H1 (cell line): Measurements from ENCODE around the gene ANAPC7. TPM values are rescaled to one million over a fixed set of nuclear protein-coding genes. Genes with fewer than 3 reads are reported as not detected.

Experiments used
- CTCF ChIA-PET: fragments of 300-600 bp; sonication (Branson Sonifier 250); formaldehyde crosslinking; loops from one replicate; lab custom pipeline; 2021; ENCODE audit not compliant: partially characterized antibody; lab: Charles Lee
- POLR2A ChIA-PET: fragments of 300-600 bp; sonication (Branson Sonifier 250); formaldehyde crosslinking; loops from one replicate; lab custom pipeline; 2021; ENCODE audit warnings: inconsistent platforms; ENCODE audit not compliant: partially characterized antibody; lab: Charles Lee
- DNase-seq, 2 experiments: peaks; one replicate each; pipeline versions ENCODE4 v3.0.0 to v3.0.0-alpha.2; 2010 to 2022; ENCODE audit warnings: low spot score in 2 of 2, low read depth in 1 of 2, mixed read lengths in 1 of 2
- FAIRE-seq: peaks from 2 replicates; lab custom pipeline; 2011; peaks lifted over from hg19 to GRCh38; lab: Jason Lieb, UNC
- H2AFZ ChIP-seq: 2 replicates; pipeline ENCODE4 v1.8.1; 2012; ENCODE audit warnings: low read length, inconsistent platforms
- H2AK5ac ChIP-seq: 2 replicates; pipeline ENCODE4 v1.6.1; 2013; ENCODE audit warnings: low read depth, low read length
- H2BK120ac ChIP-seq: replicated peaks from 2 replicates; pipeline ENCODE3; 2013; ENCODE audit warnings: low read depth, low read length, inconsistent platforms
- H2BK12ac ChIP-seq: 2 replicates; pipeline ENCODE4 v1.6.1; 2013; ENCODE audit warnings: low read depth, low read length
- H2BK15ac ChIP-seq: 2 replicates; pipeline ENCODE4 v1.6.1; 2013; ENCODE audit warnings: low read length
- H2BK20ac ChIP-seq: 2 replicates; pipeline ENCODE4 v1.6.1; 2013; ENCODE audit warnings: low read length
- H2BK5ac ChIP-seq: 2 replicates; pipeline ENCODE4 v1.6.1; 2013; ENCODE audit warnings: low read depth, low read length
- H3K14ac ChIP-seq: 2 replicates; pipeline ENCODE4 v1.6.1; 2013; ENCODE audit warnings: inconsistent platforms; ENCODE audit not compliant: insufficient read length
- H3K18ac ChIP-seq: 2 replicates; pipeline ENCODE4 v1.6.1; 2013; ENCODE audit warnings: low read length; ENCODE audit errors: extremely low read depth
- H3K23ac ChIP-seq: 2 replicates; pipeline ENCODE4 v1.6.1; 2013; ENCODE audit warnings: inconsistent platforms; ENCODE audit not compliant: insufficient read length
- H3K23me2 ChIP-seq: 2 replicates; pipeline ENCODE4 v1.6.1; 2013; ENCODE audit warnings: low read depth, low read length
- H3K27ac ChIP-seq: 2 replicates; pipeline ENCODE4 v1.6.1; 2011; ENCODE audit warnings: low read depth, low read length, inconsistent platforms
- H3K27me3 ChIP-seq, 4 experiments: replicated peaks in 1 of 4; 1 replicate in 1 of 4; 2 replicates in 3 of 4; pipeline versions ENCODE4 v1.6.1 to v1.8.1; 2011 to 2013; ENCODE audit warnings: low read length in 3 of 4, mild to moderate bottlenecking in 3 of 4, inconsistent platforms in 2 of 4, mixed read lengths in 2 of 4, moderate library complexity in 1 of 4; ENCODE audit not compliant: control insufficient read depth in 3 of 4, insufficient read depth in 3 of 4; ENCODE audit errors: extremely low read depth in 1 of 4
- H3K36me3 ChIP-seq, 4 experiments: 2 replicates each; pipeline versions ENCODE4 v1.6.1 to v1.8.1; 2011 to 2013; ENCODE audit warnings: mild to moderate bottlenecking in 4 of 4, low read length in 3 of 4, moderate library complexity in 2 of 4, control low read depth in 1 of 4, inconsistent platforms in 1 of 4; ENCODE audit not compliant: insufficient read depth in 4 of 4, control insufficient read depth in 2 of 4
- H3K4ac ChIP-seq: replicated peaks from 2 replicates; pipeline ENCODE3; 2013; ENCODE audit warnings: low read length, low read depth, mixed read lengths, inconsistent platforms; ENCODE audit not compliant: insufficient read length
- H3K4me1 ChIP-seq, 4 experiments: replicated peaks in 1 of 4; 1 replicate in 1 of 4; 2 replicates in 3 of 4; pipeline versions ENCODE4 v1.6.1 to v1.8.1; 2011 to 2013; ENCODE audit warnings: low read length in 3 of 4, inconsistent platforms in 2 of 4, mixed read lengths in 1 of 4; ENCODE audit not compliant: insufficient read depth in 4 of 4, control insufficient read depth in 3 of 4
- H3K4me2 ChIP-seq, 2 experiments: 2 replicates each; pipeline versions ENCODE4 v1.6.1 to v1.8.1; 2011 to 2013; ENCODE audit warnings: low read depth in 2 of 2, low read length in 2 of 2, control low read depth in 1 of 2, inconsistent platforms in 1 of 2, mild to moderate bottlenecking in 1 of 2; ENCODE audit not compliant: insufficient read depth in 1 of 2
- H3K4me3 ChIP-seq, 4 experiments: fragments of 200-600, 300-600 bp in 1 of 4; sonication (generic), shearing (Covaris generic), sonication (Bioruptor Twin) in 1 of 4; 2 replicates each; pipeline versions ENCODE4 v1.5.1 to v1.8.1; 2011 to 2016; ENCODE audit warnings: low read length in 4 of 4, low read depth in 3 of 4, control low read depth in 2 of 4, inconsistent platforms in 2 of 4, mild to moderate bottlenecking in 2 of 4, mixed read lengths in 1 of 4, moderate library complexity in 1 of 4; ENCODE audit not compliant: insufficient read depth in 2 of 4; ENCODE audit errors: extremely low read depth in 1 of 4
- H3K56ac ChIP-seq: replicated peaks from 2 replicates; pipeline ENCODE3; 2013; ENCODE audit warnings: low read depth, mild to moderate bottlenecking, mixed read lengths, low read length, inconsistent platforms; ENCODE audit not compliant: insufficient read length
- H3K79me1 ChIP-seq: 2 replicates; pipeline ENCODE4 v1.6.1; 2013; ENCODE audit warnings: low read depth, low read length, control low read depth
- H3K79me2 ChIP-seq, 2 experiments: 2 replicates each; pipeline versions ENCODE4 v1.6.1 to v1.8.1; 2012 to 2013; ENCODE audit warnings: low read length in 2 of 2, mild to moderate bottlenecking in 2 of 2, inconsistent platforms in 1 of 2; ENCODE audit not compliant: insufficient read depth in 2 of 2, control insufficient read depth in 1 of 2
- H3K9ac ChIP-seq, 4 experiments: replicated peaks in 1 of 4; 1 replicate in 1 of 4; 2 replicates in 3 of 4; pipeline versions ENCODE4 v1.6.1 to v1.8.1; 2011 to 2013; ENCODE audit warnings: low read depth in 3 of 4, low read length in 3 of 4, control low read depth in 2 of 4, mild to moderate bottlenecking in 2 of 4, moderate library complexity in 2 of 4, inconsistent platforms in 1 of 4; ENCODE audit errors: extremely low read depth in 1 of 4
- H3K9me3 ChIP-seq, 2 experiments: 2 replicates each; pipeline versions ENCODE4 v1.6.1 to v1.8.1; 2012 to 2013; ENCODE audit warnings: mild to moderate bottlenecking in 2 of 2, moderate library complexity in 2 of 2, control low read depth in 1 of 2, inconsistent platforms in 1 of 2, low read depth in 1 of 2, low read length in 1 of 2, mixed read lengths in 1 of 2; ENCODE audit not compliant: insufficient read depth in 2 of 2
- H4K20me1 ChIP-seq, 2 experiments: replicated peaks in 1 of 2; 2 replicates each; pipeline versions ENCODE3 to v1.8.1; 2011 to 2013; ENCODE audit warnings: inconsistent platforms in 2 of 2, low read length in 2 of 2, mild to moderate bottlenecking in 1 of 2; ENCODE audit not compliant: insufficient read depth in 2 of 2, control insufficient read depth in 1 of 2
- H4K5ac ChIP-seq: 2 replicates; pipeline ENCODE4 v1.6.1; 2013; ENCODE audit warnings: low read length, low read depth, mixed read lengths, inconsistent platforms; ENCODE audit not compliant: insufficient read length
- H4K8ac ChIP-seq: 2 replicates; pipeline ENCODE4 v1.8.0; 2013; ENCODE audit warnings: mild to moderate bottlenecking, moderate library complexity, low read length, inconsistent platforms; ENCODE audit not compliant: insufficient read depth; ENCODE audit errors: extremely low read depth
- H4K91ac ChIP-seq: replicated peaks from 2 replicates; pipeline ENCODE3; 2013; ENCODE audit warnings: low read length, mixed read lengths, inconsistent platforms; ENCODE audit not compliant: insufficient read length
- GTF2F1 ChIP-seq: IDR thresholded peaks from 2 replicates; pipeline ENCODE4 v1.6.1; 2012; ENCODE audit warnings: low read depth, low read length, improper control_type of control experiment, borderline replicate concordance
- MAX ChIP-seq: IDR thresholded peaks from 2 replicates; pipeline ENCODE4 v1.6.1; 2012; ENCODE audit warnings: inconsistent platforms
- POLR2A ChIP-seq, 2 experiments: IDR thresholded peaks; 1 replicate in 1 of 2; 2 replicates in 1 of 2; pipeline ENCODE4 v1.6.1; 2011; ENCODE audit warnings: low read depth in 2 of 2, low read length in 2 of 2, mild to moderate bottlenecking in 2 of 2; ENCODE audit errors: control extremely low read depth in 1 of 2
- TAF7 ChIP-seq: optimal IDR thresholded peaks from 2 replicates; pipeline ENCODE3; 2011; ENCODE audit warnings: low read depth, mild to moderate bottlenecking, inconsistent platforms, low read length, moderate library complexity, borderline replicate concordance
- TBP ChIP-seq: IDR thresholded peaks from 2 replicates; pipeline ENCODE4 v1.6.1; 2011; ENCODE audit warnings: low read depth, low read length, improper control_type of control experiment
- WGBS, 2 experiments: shearing (Covaris generic) in 1 of 2; methylation state at CpG; one replicate each; pipeline versions ENCODE4 v1.1.6 to v1.1.7; 2013 to 2015; ENCODE audit warnings: low lambda C conversion rate in 2 of 2, mixed read lengths in 2 of 2, inconsistent platforms in 1 of 2, low coverage in 1 of 2, missing lambda C conversion rate in 1 of 2; ENCODE audit not compliant: insufficient replicate concordance in 2 of 2, insufficient coverage in 1 of 2, insufficient read length in 1 of 2; ENCODE audit errors: extremely low coverage in 1 of 2, missing lambda C conversion rate in 1 of 2; 5-methylcytosine and 5-hydroxymethylcytosine counted together
- polyA plus RNA-seq, 7 experiments: library from polyadenylated mRNA; depleted of rRNA in 3 of 7; stranded (reverse) in 5 of 7; unstranded in 2 of 7; fragments of >200 nt in 5 of 7; fragments of 200-250 nt in 2 of 7; gene quantifications; 1 replicate in 5 of 7; 2 replicates in 1 of 7; 4 replicates in 1 of 7; pipeline versions ENCODE4 v1.2.1 to v1.2.3, GENCODE V29; 2011 to 2013; ENCODE audit warnings: missing spikeins in 2 of 7, mixed read lengths in 2 of 7
- total RNA-seq: library from RNA; stranded (reverse); fragmentation: NEBNext Ultra II Directional; extraction: Animal tissue kit (Norgen Biotek cat#: 25700); gene quantifications from 2 replicates; pipeline ENCODE4 v1.2.1, GENCODE V29; 2021

Gene ANAPC7
- total and polyA plus RNA-seq, 2 of the 8 experiments (the other 6 are each of a cell fraction or from before 2014, with no cell fraction given): 72.8 to 105 TPM

- Histone ChIP-seq H3K18ac (no peak overlapping the region), H4K5ac (no peak overlapping the region), H3K79me1 (no peaks in the 10 kb centered on the region; the same call in 1 of the 2 replicates), H3K4me2 (no peak overlapping the region), H3K23ac (no peak overlapping the region), H4K20me1 (peaks cover 0 to 10% of the 10 kb centered on the region in 2 experiments), H3K79me2 (no peaks in the 10 kb centered on the region), H2BK20ac (no peak overlapping the region), H3K14ac (no peak overlapping the region), H3K4me3 (no peak overlapping the region), H2BK12ac (no peak overlapping the region), H3K27ac (no peak overlapping the region), H3K23me2 (no peaks in the 10 kb centered on the region), H3K27me3 (no peaks in the 10 kb centered on the region), H4K8ac (no peak overlapping the region), H2AFZ (no peak overlapping the region), H3K4me1 (no peaks in the 10 kb centered on the region; a peak in 1 of 7 replicates), H4K91ac (no peak overlapping the region), H2AK5ac (no peak overlapping the region), H3K9me3 (no peaks in the 10 kb centered on the region), H3K9ac (no peak overlapping the region), H2BK5ac (no peak overlapping the region), H3K36me3 (peaks cover 21 to 44% (median 38%) of the 10 kb centered on the region in 4 experiments), H2BK15ac (no peak overlapping the region), H3K56ac (no peak overlapping the region), H2BK120ac (no peak overlapping the region), H3K4ac (no peak overlapping the region)
- DNase-seq (no peak), FAIRE-seq (no peak)
- CTCF ChIA-PET: interaction anchor here (0.5 to 1.6 kb wide), 4 partner anchors 11 to 272 kb away, joined by 3 to 8 read pairs (median 3); no protein-coding TSS in a partner anchor
- POLR2A ChIA-PET: interaction anchor here (0.9 to 6.7 kb wide), 10 partner anchors 9 to 291 kb away, joined by 3 to 69 read pairs (median 4); partner anchors contain the start of genes ANAPC7, FAM216A and GPN3
- 85% methylated on average over 13 of the region's 13 CpGs; no CpG with 5 or more reads in 1 of the 2 experiments for WGBS, 2 experiments
- TF ChIP-seq TBP (no peak), MAX (no peak), GTF2F1 (no peak), TAF7 (no peak), POLR2A (IDR thresholded peaks at IDR 0.05; ENCODE audit: control extremely low read depth in 1 of 2, low read depth in 2 of 2, low read length in 2 of 2) (peak in 1 of 2 experiments; percentile 48; a peak in 1 of 3 replicates)
These were observed 32.7 kb downstream of the ANAPC7 start for GRCh38 chr12:110370732-110371231.
